K562 (cell line): Measurements from ENCODE around the gene SLC4A5. TPM values are rescaled to one million over a fixed set of nuclear protein-coding genes. Genes with fewer than 3 reads are reported as not detected.

ENCODE experiments used
- CREBBP ChIP-seq: IDR thresholded peaks from one replicate; pipeline ENCODE4 v1.6.1; 2012; ENCODE audit warnings: low read depth, mild to moderate bottlenecking, control low read depth, inconsistent platforms, low read length
- ETV1 ChIP-seq: fragments of 450-650 bp; conservative IDR thresholded peaks from 2 replicates; pipeline ENCODE4 v1.6.1; 2016; ENCODE audit warnings: missing genetic modification characterization, control low read depth, low read depth, missing compliant biosample characterization
- KLF10 ChIP-seq: fragments of 250-450 bp; sonication (Bioruptor Pico); IDR thresholded peaks from 2 replicates; pipeline ENCODE4 v1.6.1; 2021; ENCODE audit warnings: matching md5 sums
- PHF20 ChIP-seq: fragments of 450-650 bp; IDR thresholded peaks from 2 replicates; pipeline ENCODE4 v1.6.1; 2018; ENCODE audit not compliant: partially characterized antibody
- ZBTB11 ChIP-seq, 3 experiments: fragments of 200-800 bp in 1 of 3; fragments of 250-450 bp in 1 of 3; fragments of 450-650 bp in 1 of 3; sonication (Bioruptor Pico) in 1 of 3; sonication (Bioruptor generic) in 1 of 3; formaldehyde crosslinking in 1 of 3; IDR thresholded peaks; 2 replicates each; pipeline versions ENCODE4 v1.6.1 to v1.8.0; 2016 to 2022; ENCODE audit warnings: mild to moderate bottlenecking in 2 of 3, missing genetic modification characterization in 2 of 3, missing compliant biosample characterization in 1 of 3, moderate library complexity in 1 of 3
- ZNF785 ChIP-seq: fragments of 250-450 bp; sonication (Bioruptor Pico); IDR thresholded peaks from 2 replicates; pipeline ENCODE4 v1.4.0; 2020; ENCODE audit warnings: mild to moderate bottlenecking
- polyA plus RNA-seq, 8 experiments: library from polyadenylated mRNA; depleted of rRNA in 4 of 8; stranded (reverse) in 5 of 8; unstranded in 3 of 8; fragments of >200 nt; fragmentation: Nextera tagmentation in 2 of 8; fragmentation: Illumina TruSeq in 1 of 8; extraction: Ambion mirVana in 2 of 8; extraction: Trizol in 1 of 8; gene quantifications; 2 replicates each; pipeline versions ENCODE4 v1.2.1 to v1.2.3, GENCODE V29; 2011 to 2014; ENCODE audit warnings: inconsistent platforms in 1 of 8, missing spikeins in 1 of 8
- total RNA-seq, 7 experiments: library from RNA; depleted of rRNA in 6 of 7; stranded (reverse); fragments of >200 nt in 6 of 7; fragmentation: Illumina TruSeq in 2 of 7; extraction: Trizol in 2 of 7; gene quantifications; 2 replicates each; pipeline versions ENCODE4 v1.2.1 to v1.2.3, GENCODE V29; 2011 to 2021; ENCODE audit warnings: low replicate concordance in 1 of 7
- TF ChIP-seq, protein P1 (sequence below), 3 experiments: fragments of 200-800 bp in 1 of 3; sonication (Bioruptor generic) in 1 of 3; sonication (generic) in 1 of 3; formaldehyde crosslinking in 1 of 3; IDR thresholded peaks; 2 replicates each; pipeline versions ENCODE4 v1.6.1 to v1.8.0; 2016 to 2022; ENCODE audit warnings: mild to moderate bottlenecking in 2 of 3, missing compliant biosample characterization in 2 of 3, missing genetic modification characterization in 2 of 3, missing genetic modification reagents in 1 of 3
- TF ChIP-seq, protein P2 (sequence below): sonication (generic); formaldehyde crosslinking; IDR thresholded peaks from 2 replicates; pipeline ENCODE4 v1.8.0; 2023; ENCODE audit warnings: mild to moderate bottlenecking, missing genetic modification reagents

SLC4A5 gene
- total and polyA plus RNA-seq, 9 of the 15 experiments (the other 6 are each of a cell fraction or from before 2014, with no cell fraction given), result 0.03 to 0.77 (median 0.14) TPM; not detected in 1

- no peak for TF ChIP-seq ZNF785 (CRISPR knock-in tag)
- TF ChIP-seq, protein P1, sequence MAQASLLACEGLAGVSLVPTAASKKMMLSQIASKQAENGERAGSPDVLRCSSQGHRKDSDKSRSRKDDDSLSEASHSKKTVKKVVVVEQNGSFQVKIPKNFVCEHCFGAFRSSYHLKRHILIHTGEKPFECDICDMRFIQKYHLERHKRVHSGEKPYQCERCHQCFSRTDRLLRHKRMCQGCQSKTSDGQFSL (CRISPR knock-in tag; IDR thresholded peaks at IDR 0.05), result no peak
- TF ChIP-seq, protein P1 (tag; IDR thresholded peaks at IDR 0.05), result peak in 1 of 2 experiments; percentile 78; a peak in 2 of 4 replicates
- TF ChIP-seq, protein P2, sequence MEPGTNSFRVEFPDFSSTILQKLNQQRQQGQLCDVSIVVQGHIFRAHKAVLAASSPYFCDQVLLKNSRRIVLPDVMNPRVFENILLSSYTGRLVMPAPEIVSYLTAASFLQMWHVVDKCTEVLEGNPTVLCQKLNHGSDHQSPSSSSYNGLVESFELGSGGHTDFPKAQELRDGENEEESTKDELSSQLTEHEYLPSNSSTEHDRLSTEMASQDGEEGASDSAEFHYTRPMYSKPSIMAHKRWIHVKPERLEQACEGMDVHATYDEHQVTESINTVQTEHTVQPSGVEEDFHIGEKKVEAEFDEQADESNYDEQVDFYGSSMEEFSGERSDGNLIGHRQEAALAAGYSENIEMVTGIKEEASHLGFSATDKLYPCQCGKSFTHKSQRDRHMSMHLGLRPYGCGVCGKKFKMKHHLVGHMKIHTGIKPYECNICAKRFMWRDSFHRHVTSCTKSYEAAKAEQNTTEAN, result no peak
- no peak for TF ChIP-seq CREBBP
- no peak for TF ChIP-seq PHF20
- TF ChIP-seq ETV1 (tag), result no peak
- no peak for TF ChIP-seq KLF10 (CRISPR knock-in tag)
- TF ChIP-seq ZBTB11 (CRISPR knock-in tag; IDR thresholded peaks at IDR 0.05), result 0 out of 6 replicates have a peak, but pooled peaks of 1 of the 3 experiments have one; percentile 18
Measured at GRCh38 chr2:74304332-74305148, 38.7 kb downstream of the SLC4A5 start (continued).
